Measurements from ENCODE around the gene DAZAP1.

The DAZAP1 gene

DNA sequence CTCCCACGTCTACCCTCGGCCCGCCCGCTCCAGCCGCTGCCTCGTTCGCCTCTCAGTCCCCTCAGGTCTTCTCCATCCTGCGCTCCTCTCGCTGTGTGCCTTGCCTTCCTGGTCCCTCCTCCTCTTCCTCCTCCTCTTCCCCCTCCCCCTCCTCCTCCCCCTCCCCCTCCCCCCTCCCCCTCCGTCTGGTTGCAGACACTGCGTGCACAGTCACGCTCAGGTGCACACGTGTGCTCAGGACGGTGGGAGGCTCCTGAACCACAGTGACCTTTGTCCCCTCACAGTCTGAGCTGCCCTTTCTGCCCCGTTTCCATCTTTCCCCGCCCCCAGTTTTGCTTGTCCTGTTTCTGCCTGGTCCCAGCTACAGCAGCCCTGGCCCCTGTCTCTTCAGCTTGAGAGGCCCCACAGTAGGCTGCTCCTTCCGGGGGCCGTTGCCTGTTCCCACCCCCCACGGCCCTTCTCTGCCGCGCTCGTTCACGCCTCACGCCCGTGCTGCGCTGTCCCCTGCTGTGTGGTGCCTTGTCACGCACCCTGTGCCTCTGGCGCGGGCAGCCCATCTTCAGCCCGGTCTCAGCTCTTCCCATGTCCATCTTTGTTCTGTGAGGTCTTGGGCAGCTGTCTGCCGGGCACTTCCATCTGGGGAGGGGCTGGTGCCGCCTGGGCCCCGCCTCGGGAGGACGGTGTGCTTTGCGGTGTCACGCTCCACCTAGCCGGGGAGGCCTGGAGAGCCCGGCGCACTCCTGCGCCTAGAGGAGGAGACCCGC, 17.0 kb downstream of the DAZAP1 start:
- H3K23ac ChIP-seq (ENCODE audit: low read depth, low read length, poor library complexity) = peak overlapping the region; percentile 86
- H3K27ac ChIP-seq (replicated peaks; ENCODE audit: low read length) = no peak overlapping the region
- no peak for DNase-seq (ENCODE audit: low spot score)
- no peak overlapping the region for H4K8ac ChIP-seq (ENCODE audit: low read depth, low read length)
- H3K14ac ChIP-seq (ENCODE audit: low read length) = peak overlapping the region; percentile 87
- H2BK15ac ChIP-seq (ENCODE audit: low read length) = no peak overlapping the region
- no peak overlapping the region for H2AK5ac ChIP-seq (ENCODE audit: low read depth, low read length)
- H3K4me1 ChIP-seq (ENCODE audit: control insufficient read depth in 2 of 2, insufficient read depth in 1 of 2, low read depth in 1 of 2, low read length in 2 of 2) = peaks cover 12 to 25% of the 10 kb centered on the region in 2 donors
- peak overlapping the region; percentile 53 for H3K18ac ChIP-seq (ENCODE audit: low read length)
- H2BK12ac ChIP-seq (ENCODE audit: low read length) = no peak overlapping the region
- no peaks in the 10 kb centered on the region for H3K9me3 ChIP-seq (replicated peaks in 1 of 2; ENCODE audit: control insufficient read depth in 2 of 2, insufficient read depth in 1 of 2, low read depth in 1 of 2, low read length in 2 of 2)
- peak overlapping the region; percentile 25 for H3K4me2 ChIP-seq (ENCODE audit: insufficient read depth, low read length, poor library complexity, severe bottlenecking)
- H4K91ac ChIP-seq (ENCODE audit: low read depth, low read length, poor library complexity) = no peak overlapping the region
- peak overlapping the region; percentile 75 for H3K9ac ChIP-seq (ENCODE audit: low read depth, low read length, poor library complexity)
- H2BK5ac ChIP-seq (ENCODE audit: low read length) = peak overlapping the region; percentile 66
- no CpG with 5 or more reads among the region's 42 CpGs for WGBS, 2 donors (ENCODE audit: extremely low coverage in 2 of 2, insufficient read length in 2 of 2, insufficient replicate concordance in 1 of 2)
- H2BK120ac ChIP-seq (ENCODE audit: low read depth, low read length) = no peak overlapping the region
- H3K27me3 ChIP-seq (ENCODE audit: control insufficient read depth in 3 of 3, insufficient read depth in 3 of 3, low read depth in 1 of 3, low read length in 3 of 3) = no peaks in the 10 kb centered on the region
- no peak overlapping the region for H3K4me3 ChIP-seq (ENCODE audit: low read length in 2 of 2)
- no peak overlapping the region for H3K4ac ChIP-seq (ENCODE audit: low read length)
- peaks cover 47 to 90% of the 10 kb centered on the region in 2 donors for H3K36me3 ChIP-seq (replicated peaks in 1 of 2; ENCODE audit: control insufficient read depth in 2 of 2, insufficient read depth in 2 of 2, low read length in 2 of 2)
- no peak overlapping the region for H2AFZ ChIP-seq (ENCODE audit: low read length)
- H3K79me1 ChIP-seq (ENCODE audit: low read depth, low read length) = peaks cover 33% of the 10 kb centered on the region

- Histone ChIP-seq H3K18ac (ENCODE audit: low read length) (no peak overlapping the region), H3K27me3 (ENCODE audit: control insufficient read depth in 3 of 3, insufficient read depth in 3 of 3, low read depth in 1 of 3, low read length in 3 of 3) (no peaks in the 10 kb centered on the region), H3K4me2 (ENCODE audit: insufficient read depth, low read length, poor library complexity, severe bottlenecking) (no peak overlapping the region), H2BK12ac (ENCODE audit: low read length) (no peak overlapping the region), H3K4me1 (ENCODE audit: control insufficient read depth in 2 of 2, insufficient read depth in 1 of 2, low read depth in 1 of 2, low read length in 2 of 2) (peaks cover 12 to 25% of the 10 kb centered on the region in 2 donors), H3K79me1 (ENCODE audit: low read depth, low read length) (peaks cover 32% of the 10 kb centered on the region), H3K4ac (ENCODE audit: low read length) (no peak overlapping the region), H3K23ac (ENCODE audit: low read depth, low read length, poor library complexity) (peak overlapping the region; percentile 20), H3K9ac (ENCODE audit: low read depth, low read length, poor library complexity) (peak overlapping the region; percentile 30), H3K9me3 (replicated peaks in 1 of 2; ENCODE audit: control insufficient read depth in 2 of 2, insufficient read depth in 1 of 2, low read depth in 1 of 2, low read length in 2 of 2) (no peaks in the 10 kb centered on the region), H4K8ac (ENCODE audit: low read depth, low read length) (no peak overlapping the region), H3K14ac (ENCODE audit: low read length) (no peak overlapping the region), H3K27ac (replicated peaks; ENCODE audit: low read length) (no peak overlapping the region), H3K36me3 (replicated peaks in 1 of 2; ENCODE audit: control insufficient read depth in 2 of 2, insufficient read depth in 2 of 2, low read length in 2 of 2) (peaks cover 50 to 92% of the 10 kb centered on the region in 2 donors), H2BK15ac (ENCODE audit: low read length) (no peak overlapping the region), H2BK120ac (ENCODE audit: low read depth, low read length) (no peak overlapping the region), H4K91ac (ENCODE audit: low read depth, low read length, poor library complexity) (no peak overlapping the region), H3K4me3 (ENCODE audit: low read length in 2 of 2) (no peak overlapping the region), H2AK5ac (ENCODE audit: low read depth, low read length) (no peak overlapping the region), H2AFZ (ENCODE audit: low read length) (no peak overlapping the region), H2BK5ac (ENCODE audit: low read length) (peak overlapping the region; percentile 66)
- WGBS, 2 donors (ENCODE audit: extremely low coverage in 2 of 2, insufficient read length in 2 of 2, insufficient replicate concordance in 1 of 2) = no CpG with 5 or more reads among the region's 33 CpGs
- no peak for DNase-seq (ENCODE audit: low spot score)
These were observed 17.9 kb downstream of the DAZAP1 start for GRCh38 chr19:1425102-1425837.

GRCh38 chr19:1425902-1426301, 18.5 kb downstream of the DAZAP1 start:
- no peak overlapping the region for H3K23ac ChIP-seq (ENCODE audit: low read depth, low read length, poor library complexity)
- peaks cover 29% of the 10 kb centered on the region for H3K79me1 ChIP-seq (ENCODE audit: low read depth, low read length)
- H3K9ac ChIP-seq (ENCODE audit: low read depth, low read length, poor library complexity) = peak overlapping the region; percentile 12
- H4K8ac ChIP-seq (ENCODE audit: low read depth, low read length) = no peak overlapping the region
- H2BK12ac ChIP-seq (ENCODE audit: low read length) = no peak overlapping the region
- H3K9me3 ChIP-seq (replicated peaks in 1 of 2; ENCODE audit: control insufficient read depth in 2 of 2, insufficient read depth in 1 of 2, low read depth in 1 of 2, low read length in 2 of 2) = no peaks in the 10 kb centered on the region
- H3K4me1 ChIP-seq (ENCODE audit: control insufficient read depth in 2 of 2, insufficient read depth in 1 of 2, low read depth in 1 of 2, low read length in 2 of 2) = peaks cover 12 to 25% of the 10 kb centered on the region in 2 donors
- H2BK15ac ChIP-seq (ENCODE audit: low read length) = no peak overlapping the region
- peak overlapping the region; percentile 7 for H2BK5ac ChIP-seq (ENCODE audit: low read length)
- H4K91ac ChIP-seq (ENCODE audit: low read depth, low read length, poor library complexity) = no peak overlapping the region
- no peak overlapping the region for H3K14ac ChIP-seq (ENCODE audit: low read length)
- no peak overlapping the region for H3K4ac ChIP-seq (ENCODE audit: low read length)
- no peak overlapping the region for H3K4me3 ChIP-seq (ENCODE audit: low read length in 2 of 2)
- H3K18ac ChIP-seq (ENCODE audit: low read length) = no peak overlapping the region
- WGBS, 2 donors (ENCODE audit: extremely low coverage in 2 of 2, insufficient read length in 2 of 2, insufficient replicate concordance in 1 of 2) = no CpG with 5 or more reads among the region's 14 CpGs
- H3K27ac ChIP-seq (replicated peaks; ENCODE audit: low read length) = no peak overlapping the region
- no peak overlapping the region for H2AFZ ChIP-seq (ENCODE audit: low read length)
- no peak overlapping the region for H2AK5ac ChIP-seq (ENCODE audit: low read depth, low read length)
- H3K4me2 ChIP-seq (ENCODE audit: insufficient read depth, low read length, poor library complexity, severe bottlenecking) = no peak overlapping the region
- no peak overlapping the region for H2BK120ac ChIP-seq (ENCODE audit: low read depth, low read length)
- no peak for DNase-seq (ENCODE audit: low spot score)
- H3K27me3 ChIP-seq (ENCODE audit: control insufficient read depth in 3 of 3, insufficient read depth in 3 of 3, low read depth in 1 of 3, low read length in 3 of 3) = no peaks in the 10 kb centered on the region
- peaks cover 48 to 88% of the 10 kb centered on the region in 2 donors for H3K36me3 ChIP-seq (replicated peaks in 1 of 2; ENCODE audit: control insufficient read depth in 2 of 2, insufficient read depth in 2 of 2, low read length in 2 of 2)

DNA sequence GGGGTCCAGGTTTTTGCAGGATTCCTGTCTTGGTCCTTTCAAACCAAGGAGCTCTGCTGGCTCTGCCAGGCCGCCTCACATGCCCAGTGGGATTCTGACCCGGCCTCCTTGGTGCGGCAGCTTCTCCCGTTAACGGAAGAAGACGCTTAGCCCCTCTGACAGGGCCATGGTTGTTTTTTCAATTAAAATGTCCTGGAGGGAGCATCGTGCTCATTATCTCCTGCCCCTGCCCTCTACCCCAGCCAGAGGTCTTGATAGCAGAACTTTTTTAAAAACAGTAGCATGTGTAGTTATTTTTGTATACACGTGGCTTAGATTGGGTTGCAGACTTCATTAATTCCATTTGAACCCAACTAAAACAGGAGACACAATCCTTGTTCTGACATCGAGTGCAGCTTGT, 19.4 kb downstream of the DAZAP1 start:
- H2AK5ac ChIP-seq (ENCODE audit: low read depth, low read length) = no peak overlapping the region
- no peak overlapping the region for H2BK5ac ChIP-seq (ENCODE audit: low read length)
- DNase-seq (ENCODE audit: low spot score) = no peak
- no CpG with 5 or more reads among the region's 9 CpGs for WGBS, 2 donors (ENCODE audit: extremely low coverage in 2 of 2, insufficient read length in 2 of 2, insufficient replicate concordance in 1 of 2)
- no peak overlapping the region for H2BK12ac ChIP-seq (ENCODE audit: low read length)
- H3K9me3 ChIP-seq (replicated peaks in 1 of 2; ENCODE audit: control insufficient read depth in 2 of 2, insufficient read depth in 1 of 2, low read depth in 1 of 2, low read length in 2 of 2) = no peaks in the 10 kb centered on the region
- no peak overlapping the region for H2AFZ ChIP-seq (ENCODE audit: low read length)
- no peak overlapping the region for H4K8ac ChIP-seq (ENCODE audit: low read depth, low read length)
- no peak overlapping the region for H2BK120ac ChIP-seq (ENCODE audit: low read depth, low read length)
- H3K79me1 ChIP-seq (ENCODE audit: low read depth, low read length) = peaks cover 26% of the 10 kb centered on the region
- H3K4me2 ChIP-seq (ENCODE audit: insufficient read depth, low read length, poor library complexity, severe bottlenecking) = no peak overlapping the region
- no peak overlapping the region for H3K4me3 ChIP-seq (ENCODE audit: low read length in 2 of 2)
- H3K18ac ChIP-seq (ENCODE audit: low read length) = no peak overlapping the region
- H3K36me3 ChIP-seq (replicated peaks in 1 of 2; ENCODE audit: control insufficient read depth in 2 of 2, insufficient read depth in 2 of 2, low read length in 2 of 2) = peaks cover 46 to 85% of the 10 kb centered on the region in 2 donors
- H3K14ac ChIP-seq (ENCODE audit: low read length) = no peak overlapping the region
- H4K91ac ChIP-seq (ENCODE audit: low read depth, low read length, poor library complexity) = no peak overlapping the region
- no peaks in the 10 kb centered on the region for H3K27me3 ChIP-seq (ENCODE audit: control insufficient read depth in 3 of 3, insufficient read depth in 3 of 3, low read depth in 1 of 3, low read length in 3 of 3)
- peaks cover 12 to 25% of the 10 kb centered on the region in 2 donors for H3K4me1 ChIP-seq (ENCODE audit: control insufficient read depth in 2 of 2, insufficient read depth in 1 of 2, low read depth in 1 of 2, low read length in 2 of 2)
- H3K27ac ChIP-seq (replicated peaks; ENCODE audit: low read length) = no peak overlapping the region
- H2BK15ac ChIP-seq (ENCODE audit: low read length) = no peak overlapping the region
- H3K9ac ChIP-seq (ENCODE audit: low read depth, low read length, poor library complexity) = no peak overlapping the region
- H3K4ac ChIP-seq (ENCODE audit: low read length) = no peak overlapping the region
- H3K23ac ChIP-seq (ENCODE audit: low read depth, low read length, poor library complexity) = no peak overlapping the region
